HL-60/S4 treated with phorbol 12-myristate 13-acetate at 8.2 ng/mL for 4 days and 3 days (cell line): ENCODE data around the gene PBX4.

Experiments
- in situ Hi-C: fragments of 300-500 bp; cut with MboI; formaldehyde crosslinking; loops from 2 replicates; pipeline ENCODE4 v1.15.0; 2022; ENCODE audit warnings: low sequenced_read_pairs

Gene PBX4

DNA sequence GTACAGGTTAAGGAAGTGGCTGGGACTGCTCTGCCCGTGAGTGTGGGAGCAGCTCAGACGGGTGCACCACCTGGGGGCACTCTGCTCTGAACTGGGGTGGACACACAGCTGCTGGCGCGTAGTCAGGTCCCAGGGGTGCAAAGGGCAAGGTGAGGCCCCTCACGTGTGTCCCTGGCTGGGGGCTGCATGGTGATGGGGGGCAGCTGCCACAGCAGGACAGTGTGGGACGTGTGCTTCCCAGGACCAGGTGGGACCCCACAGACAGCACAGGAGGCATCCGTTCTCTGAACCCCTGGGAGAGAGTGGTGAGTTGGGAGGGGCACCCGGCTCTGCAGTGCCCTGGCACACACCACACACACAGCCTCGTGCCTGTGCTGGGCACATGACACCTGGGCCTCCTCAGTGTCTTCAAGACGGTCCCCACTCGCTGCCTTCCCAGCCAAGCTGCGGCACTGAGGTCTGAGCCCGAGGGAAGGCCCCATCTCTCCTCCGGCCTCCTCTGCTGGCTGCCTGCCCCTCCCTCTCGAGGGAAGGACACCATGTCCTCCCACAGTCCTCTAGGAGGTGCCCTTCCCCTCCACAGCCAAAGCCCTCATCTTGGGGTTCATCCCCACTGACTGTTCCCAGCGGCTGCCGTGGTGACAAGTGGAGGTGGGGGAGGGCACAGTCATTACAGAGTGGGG, 55.7 kb downstream of the PBX4 start:
- in situ Hi-C loops, result no loop called here

DNA sequence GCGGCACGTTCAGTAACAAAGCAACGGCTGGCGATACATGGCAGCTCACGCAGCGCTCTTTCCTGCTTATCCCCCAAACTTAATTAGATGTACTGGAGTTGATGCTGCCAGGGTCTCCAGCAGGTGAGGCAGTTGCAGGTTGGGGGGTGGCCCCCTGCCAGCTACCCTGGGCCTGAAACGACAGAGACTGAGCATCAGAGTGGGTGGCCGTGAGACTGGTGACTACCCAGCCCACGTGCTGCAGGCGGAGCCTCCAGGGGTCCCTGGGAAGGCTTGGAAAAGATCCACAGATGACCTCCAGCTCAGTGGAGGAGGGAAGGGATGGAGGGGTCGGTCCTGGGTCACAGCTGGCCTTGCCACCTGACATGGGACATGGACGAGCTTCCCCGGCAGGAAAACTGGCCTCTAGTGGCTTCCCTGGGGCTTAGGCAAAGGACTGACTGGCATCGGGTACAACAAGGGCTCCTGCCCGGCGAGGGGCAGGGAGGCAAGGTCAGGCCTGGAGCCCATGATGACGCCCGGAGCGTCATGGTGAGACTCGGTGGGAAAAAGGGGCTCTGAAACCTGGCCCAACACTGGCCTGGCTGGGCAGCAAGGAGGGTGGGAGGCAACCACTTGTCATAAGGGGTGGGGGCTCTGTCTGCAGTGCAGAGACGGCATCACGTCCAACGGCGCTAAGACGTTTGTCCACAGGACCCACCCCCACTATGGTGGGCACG, 56.4 kb downstream of the PBX4 start:
- in situ Hi-C loops, result no loop called here

DNA sequence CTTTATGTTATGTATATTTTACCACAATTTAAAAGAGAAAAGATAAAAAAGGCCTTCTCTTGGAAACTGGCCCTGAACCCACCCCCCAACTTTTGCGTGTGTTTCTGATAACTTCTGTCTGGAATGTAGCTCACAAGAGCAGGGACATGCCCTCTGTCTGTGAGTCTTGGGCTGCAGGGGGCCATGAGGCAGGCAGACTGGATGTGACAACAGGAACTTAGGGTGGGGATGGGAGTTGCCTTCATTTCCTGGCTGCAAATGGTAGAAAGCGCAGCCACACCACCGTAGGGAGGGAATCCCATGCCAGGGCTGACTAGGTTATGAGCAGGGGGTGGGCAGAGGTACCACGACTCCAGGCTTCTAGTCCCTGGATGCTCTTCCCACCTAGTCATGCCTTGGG, 58.6 kb downstream of the PBX4 start:
- in situ Hi-C loops, result no loop called here

DNA sequence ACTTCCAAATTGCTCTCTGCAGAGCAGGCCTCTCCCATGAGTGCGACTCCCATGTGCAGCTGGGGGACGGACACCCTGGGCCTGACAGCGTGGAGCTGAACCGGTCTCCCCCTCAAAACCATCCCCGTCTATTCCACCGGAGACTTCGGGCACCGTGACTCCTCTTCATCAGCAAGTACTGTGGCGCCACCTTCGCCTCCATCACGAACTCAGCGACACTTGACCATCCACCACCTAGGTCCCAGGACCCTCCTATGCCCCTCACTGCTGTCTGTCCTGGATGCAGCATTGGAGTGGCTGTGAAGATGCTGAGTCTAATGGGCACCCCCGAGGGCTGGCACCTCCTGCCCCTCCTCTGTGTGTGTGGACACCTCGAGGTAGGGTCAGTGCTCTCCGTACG, 59.9 kb downstream of the PBX4 start:
- in situ Hi-C loops, result no loop called here

DNA sequence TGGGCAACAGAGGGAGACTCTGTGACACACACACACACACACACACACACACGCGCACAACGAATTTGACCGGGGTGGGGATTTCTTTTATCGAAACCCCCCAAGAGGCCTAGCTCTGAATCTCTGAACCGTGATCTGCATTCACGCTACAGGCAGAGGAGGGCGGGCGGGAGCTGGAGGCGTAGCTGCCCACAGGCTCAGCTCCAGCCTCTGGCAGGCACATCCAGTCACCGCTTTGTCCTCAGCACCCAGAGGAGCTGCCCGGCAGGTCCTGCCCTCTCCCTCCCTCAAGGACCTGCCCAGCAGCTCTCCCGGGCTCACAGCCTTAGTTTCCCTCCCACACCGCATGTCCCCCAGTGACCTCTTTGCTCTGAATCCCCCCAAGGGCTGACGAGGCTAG, 60.4 kb downstream of the PBX4 start:
- in situ Hi-C loops, result no loop called here

DNA sequence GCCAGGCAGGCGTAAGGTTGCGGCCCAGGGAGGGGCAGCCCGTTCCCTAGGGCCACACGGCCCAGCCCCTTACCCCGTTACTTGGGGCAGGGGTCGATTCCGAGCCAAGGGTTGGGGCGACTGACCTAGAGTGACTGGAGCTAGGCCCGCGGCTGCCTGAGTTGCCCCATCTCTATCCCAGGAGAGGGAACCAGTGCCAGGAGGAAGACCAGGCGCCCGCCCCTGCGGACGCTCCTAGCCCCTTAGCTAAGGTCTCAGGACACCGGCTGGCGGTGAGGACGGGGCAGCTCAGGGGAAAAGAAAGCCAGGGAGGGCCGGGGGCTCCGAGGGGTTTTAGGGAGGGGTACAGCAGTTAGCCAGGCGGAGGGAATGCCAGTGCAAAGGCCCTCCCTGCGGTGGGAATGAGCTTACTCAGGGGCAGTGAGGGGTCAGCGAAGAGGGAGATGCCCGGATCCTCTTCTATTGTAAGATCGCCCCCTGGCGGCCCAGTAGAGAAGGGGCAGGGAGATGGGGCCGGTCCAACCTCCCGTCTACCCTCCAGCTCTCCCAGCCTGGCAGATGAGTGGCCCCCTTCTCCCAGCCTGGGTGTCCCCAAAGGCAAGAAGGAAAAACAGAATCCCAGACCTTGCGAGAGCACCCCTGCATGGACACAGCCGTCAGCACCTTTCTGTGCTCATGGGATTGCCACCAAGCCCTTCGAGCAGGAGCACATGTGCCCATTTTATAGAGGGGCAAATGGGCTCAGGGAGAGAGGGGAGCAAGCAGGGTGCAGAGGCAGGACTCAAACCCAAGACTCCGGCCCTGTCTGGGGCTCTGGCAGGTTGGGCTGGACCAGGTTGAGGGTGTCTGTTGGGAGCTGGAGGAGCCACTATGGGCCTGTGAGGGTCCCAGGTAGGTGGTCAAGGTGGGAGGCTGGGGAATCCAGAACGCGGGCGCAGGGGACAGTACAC, 64.1 kb downstream of the PBX4 start:
- in situ Hi-C loops, result no loop called here

DNA sequence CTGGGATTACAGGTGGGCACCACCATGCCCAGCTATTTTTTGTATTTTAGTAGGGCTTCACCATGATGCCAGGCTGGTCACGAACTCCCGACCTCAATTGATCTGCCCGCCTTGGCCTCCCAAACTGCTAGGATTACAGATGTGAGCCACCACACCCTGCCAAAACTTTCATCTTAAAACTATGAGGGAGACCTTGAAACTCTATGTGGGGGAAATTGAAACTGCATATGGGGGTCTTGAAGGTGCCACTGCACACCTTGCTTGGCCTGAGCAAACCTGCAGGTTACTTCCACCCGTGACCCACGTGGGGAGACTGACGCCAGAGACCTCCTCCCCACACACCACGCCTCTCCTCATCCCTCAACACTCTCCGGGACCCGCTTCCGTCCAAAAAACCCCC, 64.8 kb downstream of the PBX4 start:
- in situ Hi-C loops, result no loop called here

DNA sequence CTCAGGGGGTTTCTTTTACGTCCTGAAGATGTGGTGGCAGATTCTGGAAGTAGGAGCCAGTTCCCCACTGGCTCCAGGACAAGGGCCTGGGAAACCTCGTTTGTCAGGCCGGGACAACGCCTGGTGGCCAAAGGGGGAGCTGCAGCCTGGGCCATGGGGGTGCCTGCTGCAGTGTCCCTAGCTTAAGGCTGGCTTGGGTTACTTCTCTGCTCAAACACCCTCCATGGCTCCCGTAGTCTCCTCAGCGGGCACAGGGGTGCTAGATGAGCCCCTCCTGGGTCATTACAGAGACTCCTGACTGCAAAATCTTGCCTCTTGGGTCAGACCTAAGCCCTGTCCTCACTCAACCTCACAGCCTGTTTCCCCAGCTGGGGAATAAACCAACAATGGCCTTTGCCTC, 65.7 kb downstream of the PBX4 start:
- in situ Hi-C loops, result no loop called here

DNA sequence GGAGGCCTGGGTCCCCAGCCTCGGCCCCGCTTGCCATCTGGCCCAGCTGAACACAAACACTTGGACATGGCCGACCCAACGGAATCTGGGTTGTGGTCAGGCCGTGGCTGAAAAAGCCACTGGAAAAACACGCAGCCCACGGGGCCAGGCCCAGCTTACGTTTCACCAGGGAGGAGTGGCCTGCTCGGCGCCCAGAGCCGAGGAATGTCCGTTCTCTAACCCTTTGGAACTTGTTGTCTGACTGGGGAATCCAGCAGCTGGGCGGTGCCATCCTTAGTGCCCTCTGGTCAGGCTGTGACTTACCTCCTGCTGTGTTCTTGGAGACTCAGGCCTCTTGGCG, 66.7 kb downstream of the PBX4 start:
- in situ Hi-C loops, result no loop called here

DNA sequence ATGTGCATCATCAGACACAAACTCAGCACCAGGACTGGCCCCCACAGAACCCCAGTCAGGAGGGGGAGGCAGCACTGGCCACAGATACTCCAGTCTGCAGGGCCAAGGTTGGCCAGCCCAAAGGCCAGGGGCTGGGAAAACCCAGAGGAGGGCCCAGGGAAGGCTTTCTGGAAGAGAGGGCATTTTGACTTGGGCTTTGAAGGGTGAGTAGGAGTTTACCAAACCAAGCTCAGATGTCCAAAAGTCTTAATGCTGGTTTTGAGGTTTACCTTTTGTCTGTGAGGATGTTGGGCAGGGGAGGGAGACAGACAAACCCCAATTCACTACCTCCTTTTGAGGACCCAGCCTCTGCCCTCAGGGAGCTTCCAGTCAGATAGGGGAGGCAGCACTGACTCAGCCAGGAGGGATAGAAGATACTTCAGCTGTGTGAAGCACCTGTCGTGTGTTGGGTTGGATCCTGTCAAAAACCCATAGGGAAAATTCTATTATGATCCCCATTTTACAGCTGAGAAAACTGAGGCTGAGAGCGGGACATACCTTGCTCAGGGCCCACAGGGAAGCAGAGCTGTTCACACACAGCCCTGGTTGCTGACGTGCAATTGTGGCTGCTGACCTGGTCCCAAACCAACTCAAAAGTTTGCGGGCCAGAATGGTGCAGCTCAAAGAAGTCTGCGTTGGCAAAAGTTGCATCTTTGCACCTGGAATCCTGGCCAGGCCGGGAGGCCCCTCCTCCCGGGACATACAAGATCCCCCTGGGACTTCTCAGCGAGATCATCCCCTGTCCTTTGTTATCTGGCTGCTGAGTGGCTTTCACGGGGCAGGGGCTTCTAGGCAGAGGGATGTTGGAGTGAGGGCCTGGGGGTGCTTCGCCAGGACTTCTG, 67.3 kb downstream of the PBX4 start:
- in situ Hi-C loops, result no loop called here

DNA sequence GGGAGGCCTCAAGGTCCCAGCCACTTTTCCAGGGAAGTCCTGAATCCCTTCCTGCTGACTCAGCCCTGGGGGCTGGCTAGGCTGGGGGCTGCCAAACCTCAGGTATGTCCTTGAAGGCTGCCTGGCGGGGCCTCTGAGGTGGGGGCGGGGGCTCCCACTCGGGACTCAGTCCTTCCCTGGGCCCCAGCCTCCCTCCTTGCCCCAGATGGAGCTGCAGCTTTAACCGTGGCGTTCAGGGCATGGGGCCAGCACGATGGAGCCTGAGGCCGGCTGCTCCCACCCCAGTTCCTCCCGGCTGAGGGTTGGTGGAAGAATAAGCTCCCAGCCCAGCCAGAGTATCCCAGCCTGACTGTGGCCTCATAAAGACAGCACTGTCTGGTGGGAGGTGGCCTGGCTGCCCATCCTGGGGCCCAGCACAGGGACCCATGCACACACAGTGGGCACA, 68.0 kb downstream of the PBX4 start:
- in situ Hi-C loops, result no loop called here

DNA sequence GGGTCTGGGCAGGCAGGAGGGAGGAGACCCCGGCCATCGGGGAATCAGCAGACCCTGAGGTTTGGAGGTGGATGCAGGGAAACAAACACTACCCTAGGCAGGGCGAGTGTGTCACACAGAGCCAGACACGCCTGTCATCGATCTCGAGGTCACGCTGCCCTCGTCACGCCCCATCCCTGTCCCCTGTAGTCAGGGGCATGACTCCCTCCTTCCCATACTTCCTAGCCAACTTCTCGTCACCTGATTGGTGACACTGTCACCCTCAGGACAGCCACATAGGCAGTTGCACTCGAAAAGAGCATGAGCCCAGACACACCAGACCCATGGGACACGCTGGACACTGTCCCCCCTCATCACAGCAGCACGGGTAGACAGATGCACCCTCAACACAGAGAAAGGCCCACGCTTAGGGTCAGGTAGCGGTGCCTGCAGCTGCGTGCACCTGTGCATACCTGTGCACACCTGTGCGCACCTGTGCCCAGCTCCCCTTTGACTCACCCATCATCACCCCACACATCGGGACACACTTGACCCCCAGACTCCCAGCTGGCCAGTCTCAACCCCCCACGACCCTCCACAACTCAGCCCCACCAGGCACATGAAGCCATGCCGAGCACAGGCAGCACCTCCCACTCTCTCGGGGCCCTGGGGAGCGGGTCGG, 68.6 kb downstream of the PBX4 start:
- in situ Hi-C loops, result no loop called here

DNA sequence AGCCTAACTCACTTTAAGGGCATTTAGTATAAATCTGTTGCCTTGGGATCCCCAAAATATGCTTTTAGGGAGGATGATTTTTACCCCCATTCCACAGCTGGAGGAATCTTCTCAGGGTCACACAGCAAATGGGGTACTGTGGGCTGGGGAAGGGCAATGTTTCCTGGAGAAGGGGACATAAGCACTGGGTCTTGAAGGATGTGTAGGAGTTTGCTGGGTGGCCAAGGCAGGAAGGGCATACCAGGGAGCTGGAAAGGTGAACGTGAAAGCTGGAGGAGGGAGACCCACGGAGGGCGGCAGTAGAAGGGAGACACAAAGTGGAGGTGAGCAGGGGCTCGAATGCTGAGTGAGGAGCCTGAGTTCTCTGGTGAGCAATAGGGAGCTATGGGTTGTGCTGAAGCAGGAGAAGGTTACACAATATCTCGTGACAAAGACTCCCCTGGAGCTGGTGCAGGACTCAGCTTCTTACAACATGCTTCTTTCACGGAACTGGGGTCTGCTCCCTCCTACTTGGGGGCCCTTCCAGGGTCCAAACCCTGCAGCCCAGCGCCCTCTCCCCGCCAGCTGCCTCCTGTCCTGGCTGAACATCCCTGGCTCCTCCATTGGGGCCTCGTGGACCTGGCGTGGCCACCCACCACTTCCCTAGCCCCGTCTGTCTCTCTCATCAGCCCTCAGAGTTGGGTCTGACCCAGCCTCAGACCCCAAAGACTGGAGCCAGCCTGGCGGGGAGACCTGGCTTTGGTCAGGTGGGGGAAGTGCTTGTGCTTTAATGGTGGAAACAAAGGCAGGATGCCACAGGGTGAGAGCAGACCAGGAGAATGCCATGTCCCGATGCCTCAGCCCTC, 69.3 kb downstream of the PBX4 start:
- in situ Hi-C loops, result no loop called here

DNA sequence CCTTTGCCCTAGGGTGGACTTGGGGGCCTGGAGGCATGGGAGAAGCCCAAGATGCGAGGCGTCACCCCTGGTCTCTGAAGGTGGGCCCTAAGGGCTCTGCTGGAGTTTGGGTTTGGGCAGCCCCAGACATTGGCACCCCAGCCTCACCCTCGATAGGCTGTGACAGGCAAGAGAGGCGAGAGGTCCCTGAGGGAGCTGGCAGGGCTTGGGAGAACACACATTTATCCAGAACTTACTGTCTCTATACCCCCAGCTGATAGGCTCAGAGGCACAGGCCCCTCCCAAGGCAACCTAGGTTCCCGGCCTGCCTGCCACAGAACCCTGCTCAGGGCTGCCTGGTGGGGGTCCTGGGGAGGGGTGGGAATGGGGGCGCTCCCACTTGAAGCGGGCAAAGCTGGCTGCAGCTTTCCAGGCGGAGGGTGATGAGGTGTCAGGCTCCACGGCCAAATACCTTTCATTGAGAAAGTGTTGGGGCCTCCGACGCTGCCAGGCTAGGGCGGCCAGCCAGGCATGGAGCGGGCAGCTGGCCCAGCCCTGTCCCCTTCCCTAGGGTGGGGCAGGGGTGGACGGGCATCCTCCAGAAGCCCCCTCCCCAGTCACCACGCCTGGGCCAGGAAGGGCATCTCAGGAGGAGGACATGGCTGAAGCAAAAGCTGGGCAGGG, 70.7 kb downstream of the PBX4 start:
- in situ Hi-C loops, result no loop called here

DNA sequence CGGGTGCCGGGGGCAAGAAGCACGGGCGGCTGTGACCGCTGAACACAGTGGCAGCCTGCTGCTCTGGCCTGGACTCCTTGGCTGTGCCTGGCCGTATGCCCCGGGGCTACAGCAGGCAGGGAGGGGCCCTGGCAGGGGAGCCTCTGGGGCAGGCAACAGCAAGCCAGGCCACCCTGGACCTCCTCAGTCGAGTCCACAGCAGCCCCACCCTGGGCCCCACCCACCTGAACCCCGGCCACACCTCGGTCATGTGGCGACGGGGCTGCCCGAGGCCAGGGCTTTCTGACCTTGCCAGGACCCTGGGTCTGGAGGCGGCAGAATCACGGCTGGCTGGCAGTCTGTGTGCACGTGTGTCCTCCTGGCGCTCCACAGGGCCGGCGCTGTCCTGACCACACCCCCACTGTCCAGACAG, 71.7 kb downstream of the PBX4 start:
- in situ Hi-C loops, result no loop called here

DNA sequence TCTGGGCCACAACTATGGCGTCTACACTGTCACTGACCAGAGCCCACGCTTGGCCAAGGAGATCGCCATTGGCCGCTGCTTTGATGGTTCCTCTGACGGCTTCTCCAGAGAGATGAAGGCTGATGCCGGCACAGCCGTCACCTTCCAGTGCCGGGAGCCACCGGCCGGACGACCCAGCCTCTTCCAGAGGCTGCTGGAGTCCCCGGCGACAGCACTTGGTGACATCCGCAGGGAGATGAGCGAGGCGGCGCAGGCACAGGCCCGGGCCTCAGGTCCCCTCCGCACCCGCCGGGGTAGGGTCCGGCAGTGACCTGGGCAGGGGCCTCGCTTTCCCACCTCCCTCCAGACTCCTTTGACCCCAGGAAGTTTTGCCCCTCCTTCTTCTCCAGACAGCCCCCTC, 72.8 kb downstream of the PBX4 start:
- in situ Hi-C loops, result no loop called here

DNA sequence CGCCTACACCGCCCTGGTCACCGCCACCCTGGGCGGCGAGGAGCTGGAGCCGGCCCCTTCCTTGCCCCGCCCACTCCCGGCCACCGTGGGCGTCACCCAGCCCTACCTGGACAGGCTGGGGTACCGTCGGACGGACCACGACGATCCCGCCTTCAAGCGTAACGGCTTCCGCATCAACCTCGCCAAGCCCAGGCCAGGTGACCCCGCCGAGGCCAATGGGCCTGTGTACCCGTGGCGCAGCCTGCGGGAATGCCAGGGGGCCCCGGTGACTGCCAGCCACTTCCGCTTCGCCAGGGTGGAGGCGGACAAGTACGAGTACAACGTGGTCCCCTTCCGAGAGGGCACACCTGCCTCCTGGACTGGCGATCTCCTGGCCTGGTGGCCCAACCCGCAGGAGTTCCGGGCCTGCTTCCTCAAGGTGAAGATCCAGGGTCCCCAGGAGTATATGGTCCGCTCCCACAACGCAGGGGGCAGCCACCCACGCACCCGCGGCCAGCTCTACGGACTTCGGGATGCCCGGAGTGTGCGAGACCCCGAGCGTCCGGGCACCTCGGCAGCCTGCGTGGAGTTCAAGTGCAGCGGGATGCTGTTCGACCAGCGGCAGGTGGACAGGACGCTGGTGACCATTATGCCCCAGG, 73.4 kb downstream of the PBX4 start:
- in situ Hi-C loops, result no loop called here

DNA sequence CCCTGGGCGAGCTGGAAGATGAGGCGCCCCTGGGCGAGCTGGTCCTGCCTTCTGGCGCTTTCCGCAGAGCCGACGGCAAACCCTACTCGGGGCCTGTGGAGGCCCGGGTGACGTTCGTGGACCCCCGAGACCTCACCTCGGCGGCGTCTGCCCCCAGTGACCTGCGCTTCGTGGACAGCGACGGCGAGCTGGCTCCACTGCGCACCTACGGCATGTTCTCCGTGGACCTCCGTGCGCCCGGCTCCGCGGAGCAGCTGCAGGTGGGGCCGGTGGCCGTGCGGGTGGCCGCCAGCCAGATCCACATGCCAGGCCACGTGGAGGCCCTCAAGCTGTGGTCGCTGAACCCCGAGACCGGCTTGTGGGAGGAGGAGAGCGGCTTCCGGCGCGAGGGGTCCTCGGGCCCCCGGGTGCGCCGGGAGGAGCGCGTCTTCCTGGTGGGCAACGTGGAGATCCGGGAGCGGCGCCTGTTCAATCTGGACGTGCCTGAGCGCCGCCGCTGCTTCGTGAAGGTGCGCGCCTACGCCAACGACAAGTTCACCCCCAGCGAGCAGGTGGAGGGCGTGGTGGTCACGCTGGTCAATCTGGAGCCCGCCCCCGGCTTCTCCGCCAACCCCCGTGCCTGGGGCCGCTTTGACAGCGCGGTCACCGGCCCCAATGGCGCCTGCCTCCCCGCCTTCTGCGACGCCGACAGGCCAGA, 74.1 kb downstream of the PBX4 start:
- in situ Hi-C loops, result no loop called here
